Choroid plexus epithelial cell (primary cell): ENCODE results near the gene HPCAL1.

Experiments used
- DNase-seq: peaks from one replicate; pipeline ENCODE4 v3.0.0-alpha.2; 2010; ENCODE audit warnings: low read depth
- H3K4me3 ChIP-seq: 2 replicates; pipeline ENCODE4 v1.5.1; 2011; ENCODE audit warnings: low read depth, mild to moderate bottlenecking, control low read depth, low read length, moderate library complexity
- CTCF ChIP-seq: conservative IDR thresholded peaks from 2 replicates; pipeline ENCODE4 v1.5.1; 2011; ENCODE audit warnings: low read depth, mild to moderate bottlenecking, control low read depth, inconsistent platforms, low read length, moderate library complexity

The HPCAL1 gene

GRCh38 chr2:10430886-10431622, 128.3 kb downstream of the HPCAL1 start:
- no peak overlapping the region for H3K4me3 ChIP-seq
- no peak for TF ChIP-seq CTCF
- DNase-seq: no peak

GRCh38 chr2:10431797-10432196, 129.1 kb downstream of the HPCAL1 start:
- H3K4me3 ChIP-seq: no peak overlapping the region
- DNase-seq: no peak
- no peak for TF ChIP-seq CTCF

GRCh38 chr2:10432311-10433181, 129.8 kb downstream of the HPCAL1 start:
- DNase-seq: no peak
- H3K4me3 ChIP-seq: no peak overlapping the region
- no peak for TF ChIP-seq CTCF

- H3K4me3 ChIP-seq: no peak overlapping the region
- DNase-seq: no peak
- no peak for TF ChIP-seq CTCF
Measured at GRCh38 chr2:10433264-10433946, 130.7 kb downstream of the HPCAL1 start.

GRCh38 chr2:10433947-10434885, 131.5 kb downstream of the HPCAL1 start:
- no peak overlapping the region for H3K4me3 ChIP-seq

More at GRCh38 chr2:10433947-10434885, 131.5 kb downstream of the HPCAL1 start:
- no peak for TF ChIP-seq CTCF
- DNase-seq: no peak
